Ishikawa (cell line): ENCODE measurements around the gene TNFRSF1B.
A peak's percentile ranks its signal among the peaks of the same experiment; 100 is the strongest.

Source experiments
- CEBPB ChIP-seq: IDR thresholded peaks from 2 replicates; pipeline ENCODE4 v1.6.1; 2012
- CREB1 ChIP-seq: IDR thresholded peaks from 2 replicates; pipeline ENCODE4 v1.6.1; 2012; ENCODE audit warnings: low read depth
- EGR1 ChIP-seq: IDR thresholded peaks from 2 replicates; pipeline ENCODE4 v1.6.1; 2012
- EP300 ChIP-seq: IDR thresholded peaks from 2 replicates; pipeline ENCODE4 v1.6.1; 2012; ENCODE audit warnings: borderline replicate concordance
- FOXM1 ChIP-seq: IDR thresholded peaks from 2 replicates; pipeline ENCODE4 v1.6.1; 2012; ENCODE audit warnings: low read depth, borderline replicate concordance
- MAX ChIP-seq: IDR thresholded peaks from 2 replicates; pipeline ENCODE4 v1.6.1; 2012
- NFIC ChIP-seq: IDR thresholded peaks from 2 replicates; pipeline ENCODE4 v1.6.1; 2012
- RAD21 ChIP-seq: IDR thresholded peaks from 2 replicates; pipeline ENCODE4 v1.6.1; 2012; ENCODE audit warnings: low read depth
- TAF1 ChIP-seq: IDR thresholded peaks from 2 replicates; pipeline ENCODE4 v1.6.1; 2012; ENCODE audit warnings: low read depth, mild to moderate bottlenecking
- TCF12 ChIP-seq: IDR thresholded peaks from 2 replicates; pipeline ENCODE4 v1.6.1; 2012; ENCODE audit warnings: low read depth
- TEAD4 ChIP-seq: IDR thresholded peaks from 2 replicates; pipeline ENCODE4 v1.6.1; 2012
- YY1 ChIP-seq: IDR thresholded peaks from 2 replicates; pipeline ENCODE4 v1.6.1; 2012; ENCODE audit warnings: low read depth
- ZBTB7A ChIP-seq: IDR thresholded peaks from 2 replicates; pipeline ENCODE4 v1.6.1; 2012; ENCODE audit warnings: low read depth
- TF ChIP-seq, protein P1 (sequence below): IDR thresholded peaks from 2 replicates; pipeline ENCODE4 v1.6.1; 2012
- TF ChIP-seq, protein P2 (sequence below): IDR thresholded peaks from 2 replicates; pipeline ENCODE4 v1.6.1; 2012; ENCODE audit warnings: low read depth, mild to moderate bottlenecking

TNFRSF1B gene

GRCh38 chr1:12195416-12195815, 28.6 kb downstream of the TNFRSF1B start:
- TF ChIP-seq FOXM1, result no peak
- TF ChIP-seq, protein P1, sequence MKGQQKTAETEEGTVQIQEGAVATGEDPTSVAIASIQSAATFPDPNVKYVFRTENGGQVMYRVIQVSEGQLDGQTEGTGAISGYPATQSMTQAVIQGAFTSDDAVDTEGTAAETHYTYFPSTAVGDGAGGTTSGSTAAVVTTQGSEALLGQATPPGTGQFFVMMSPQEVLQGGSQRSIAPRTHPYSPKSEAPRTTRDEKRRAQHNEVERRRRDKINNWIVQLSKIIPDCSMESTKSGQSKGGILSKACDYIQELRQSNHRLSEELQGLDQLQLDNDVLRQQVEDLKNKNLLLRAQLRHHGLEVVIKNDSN, result peak; percentile 57
- TF ChIP-seq, protein P2, sequence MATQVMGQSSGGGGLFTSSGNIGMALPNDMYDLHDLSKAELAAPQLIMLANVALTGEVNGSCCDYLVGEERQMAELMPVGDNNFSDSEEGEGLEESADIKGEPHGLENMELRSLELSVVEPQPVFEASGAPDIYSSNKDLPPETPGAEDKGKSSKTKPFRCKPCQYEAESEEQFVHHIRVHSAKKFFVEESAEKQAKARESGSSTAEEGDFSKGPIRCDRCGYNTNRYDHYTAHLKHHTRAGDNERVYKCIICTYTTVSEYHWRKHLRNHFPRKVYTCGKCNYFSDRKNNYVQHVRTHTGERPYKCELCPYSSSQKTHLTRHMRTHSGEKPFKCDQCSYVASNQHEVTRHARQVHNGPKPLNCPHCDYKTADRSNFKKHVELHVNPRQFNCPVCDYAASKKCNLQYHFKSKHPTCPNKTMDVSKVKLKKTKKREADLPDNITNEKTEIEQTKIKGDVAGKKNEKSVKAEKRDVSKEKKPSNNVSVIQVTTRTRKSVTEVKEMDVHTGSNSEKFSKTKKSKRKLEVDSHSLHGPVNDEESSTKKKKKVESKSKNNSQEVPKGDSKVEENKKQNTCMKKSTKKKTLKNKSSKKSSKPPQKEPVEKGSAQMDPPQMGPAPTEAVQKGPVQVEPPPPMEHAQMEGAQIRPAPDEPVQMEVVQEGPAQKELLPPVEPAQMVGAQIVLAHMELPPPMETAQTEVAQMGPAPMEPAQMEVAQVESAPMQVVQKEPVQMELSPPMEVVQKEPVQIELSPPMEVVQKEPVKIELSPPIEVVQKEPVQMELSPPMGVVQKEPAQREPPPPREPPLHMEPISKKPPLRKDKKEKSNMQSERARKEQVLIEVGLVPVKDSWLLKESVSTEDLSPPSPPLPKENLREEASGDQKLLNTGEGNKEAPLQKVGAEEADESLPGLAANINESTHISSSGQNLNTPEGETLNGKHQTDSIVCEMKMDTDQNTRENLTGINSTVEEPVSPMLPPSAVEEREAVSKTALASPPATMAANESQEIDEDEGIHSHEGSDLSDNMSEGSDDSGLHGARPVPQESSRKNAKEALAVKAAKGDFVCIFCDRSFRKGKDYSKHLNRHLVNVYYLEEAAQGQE, result no peak

DNA sequence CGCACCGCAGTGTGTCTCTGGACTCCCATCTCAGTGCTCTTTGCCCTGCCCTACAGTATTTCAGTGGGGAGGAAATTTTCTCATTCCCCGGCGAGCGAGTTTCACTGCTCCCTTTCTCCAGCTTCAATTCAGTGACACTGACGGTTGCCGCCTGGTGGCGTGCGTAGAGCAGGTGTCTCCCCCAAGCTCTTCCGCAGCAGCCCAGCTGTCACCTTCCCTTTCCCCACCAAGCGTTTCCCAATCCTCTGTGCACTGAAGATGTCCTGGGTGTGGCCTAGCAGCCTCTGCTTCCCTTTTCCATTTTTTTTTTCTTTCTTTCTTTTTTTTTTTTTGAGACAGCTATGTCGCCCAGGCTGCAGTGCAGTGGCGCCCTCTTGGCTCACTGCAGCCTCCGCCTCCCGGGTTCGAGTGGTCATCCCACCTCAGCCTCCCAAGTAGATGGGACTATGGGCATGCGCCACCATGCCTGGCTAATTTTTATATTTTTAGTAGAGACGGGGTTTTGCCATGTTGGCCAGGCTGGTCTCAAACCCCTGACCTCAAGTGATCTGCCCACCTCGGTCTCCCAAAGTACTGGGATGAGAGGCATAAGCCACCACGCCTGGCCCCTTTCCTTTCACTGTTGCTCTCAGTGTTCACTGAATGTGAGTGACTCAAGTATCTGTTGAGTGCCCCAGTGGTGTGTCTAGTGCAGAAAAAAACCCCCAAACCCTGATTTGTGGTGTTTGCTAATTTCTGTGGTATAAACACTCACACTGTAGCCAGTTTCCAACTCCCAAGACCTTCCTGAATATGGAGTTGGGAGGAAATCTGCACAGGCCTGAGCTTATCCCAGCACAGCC, 30.1 kb downstream of the TNFRSF1B start:
- TF ChIP-seq MAX, result no peak
- TF ChIP-seq RAD21, result peak; percentile 22; the same call in 1 of the 2 replicates

- TF ChIP-seq YY1, result no peak
- TF ChIP-seq NFIC, result no peak
- TF ChIP-seq, protein P2, result no peak
- TF ChIP-seq MAX, result no peak
- no peak for TF ChIP-seq ZBTB7A
- TF ChIP-seq CREB1, result no peak
- no peak for TF ChIP-seq TAF1
- TF ChIP-seq, protein P1, result no peak
- no peak for TF ChIP-seq CEBPB
- TF ChIP-seq TEAD4, result no peak
- TF ChIP-seq RAD21, result no peak
- TF ChIP-seq EP300, result no peak
- TF ChIP-seq TCF12, result no peak
Observed at GRCh38 chr1:12197483-12197880, 30.7 kb downstream of the TNFRSF1B start.

DNA sequence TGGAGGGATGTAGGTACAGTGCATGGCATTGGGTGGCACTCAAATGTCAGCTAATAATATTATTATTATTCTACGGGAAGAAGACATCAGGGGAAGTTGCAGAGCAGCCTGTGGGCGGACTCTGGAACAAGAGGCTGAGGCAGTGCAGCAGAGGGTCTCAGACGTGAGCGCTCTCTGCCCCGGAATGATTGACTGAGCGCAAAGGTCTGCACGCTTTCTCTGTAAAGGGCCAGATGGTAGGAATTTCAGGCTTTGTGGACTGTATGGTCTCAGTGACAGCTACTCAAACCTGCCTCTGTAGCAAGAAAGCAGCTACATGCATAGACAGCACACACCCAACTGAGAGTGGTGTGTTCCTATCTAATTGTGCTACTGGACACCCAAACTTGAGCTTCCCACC, 33.4 kb downstream of the TNFRSF1B start:
- TF ChIP-seq CEBPB, result no peak
- no peak for TF ChIP-seq NFIC
- TF ChIP-seq TAF1, result no peak
- no peak for TF ChIP-seq CREB1
- TF ChIP-seq, protein P2, result no peak

DNA sequence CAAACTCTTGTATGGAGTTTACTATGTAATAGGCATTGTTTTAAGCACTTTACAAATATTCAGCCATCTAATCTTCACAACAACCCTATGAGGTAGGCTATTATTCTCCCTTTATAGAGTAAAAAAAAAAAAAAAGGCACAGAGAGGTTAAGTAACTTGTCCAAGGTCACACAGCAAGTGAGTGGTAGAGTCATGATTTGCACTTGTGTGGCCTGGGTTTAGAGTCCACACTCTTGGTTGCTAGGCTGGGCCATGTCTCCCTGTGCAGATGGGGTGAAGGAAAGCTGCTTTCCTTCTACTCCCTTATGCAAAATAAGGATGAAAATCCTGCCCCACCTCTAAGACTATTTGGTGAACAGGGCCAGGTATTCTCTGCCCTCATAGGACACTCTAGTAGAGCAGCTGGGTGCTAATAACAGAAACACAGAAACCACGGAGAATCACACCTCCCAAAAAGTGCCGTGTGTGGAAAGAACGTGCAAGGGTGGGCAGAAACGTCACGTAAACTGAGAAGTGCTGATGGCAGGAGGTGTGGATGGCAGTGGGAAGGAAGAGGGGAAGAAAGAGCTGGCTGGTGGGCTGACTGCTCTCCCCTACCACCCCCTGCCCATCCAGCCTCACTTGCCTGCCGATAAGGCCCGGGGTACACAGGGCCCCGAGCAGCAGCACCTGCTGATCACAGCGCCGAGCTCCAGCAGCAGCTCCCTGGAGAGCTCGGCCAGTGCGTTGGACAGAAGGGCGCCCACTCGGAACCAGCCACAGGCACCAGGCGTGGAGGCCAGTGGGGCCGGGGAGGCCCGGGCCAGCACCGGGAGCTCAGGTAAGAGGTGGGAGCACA, 34.8 kb downstream of the TNFRSF1B start:
- TF ChIP-seq NFIC (no peak), EGR1 (no peak), TCF12 (no peak), ZBTB7A (no peak), TAF1 (no peak), RAD21 (no peak), FOXM1 (no peak), CREB1 (no peak), EP300 (no peak), TEAD4 (no peak), YY1 (no peak), CEBPB (no peak), MAX (no peak)
- TF ChIP-seq, protein P1, result no peak
- TF ChIP-seq, protein P2, result no peak
